GM19467 (cell line): ENCODE measurements around the gene CPA3.

Source experiments
- ATAC-seq: cut with Tn5 transposase; IDR thresholded peaks from one replicate; pipeline ENCODE4 v1.9.1; 2021; ENCODE audit warnings: mild to moderate bottlenecking, moderate library complexity; ENCODE audit not compliant: unreplicated experiment

Gene CPA3

DNA sequence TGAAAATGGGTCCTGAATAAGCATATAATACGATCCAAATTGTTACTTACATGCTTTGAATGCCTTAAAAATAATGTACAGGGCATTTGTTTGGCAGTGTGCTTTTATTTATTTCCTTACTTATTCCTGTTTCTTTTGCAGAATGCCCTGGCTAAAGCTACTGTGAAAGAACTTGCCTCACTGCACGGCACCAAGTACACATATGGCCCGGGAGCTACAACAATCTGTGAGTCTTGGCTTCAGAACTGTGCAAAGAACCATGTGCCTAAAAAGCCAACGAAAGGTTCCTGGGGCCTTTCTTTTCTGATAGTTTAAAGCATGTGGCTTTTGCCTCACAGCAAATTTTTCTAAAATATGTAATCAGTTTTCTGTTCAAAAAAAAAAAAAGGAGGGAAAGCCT is 7.8 kb upstream of the CPA3 start:
- ATAC-seq = no peak

DNA sequence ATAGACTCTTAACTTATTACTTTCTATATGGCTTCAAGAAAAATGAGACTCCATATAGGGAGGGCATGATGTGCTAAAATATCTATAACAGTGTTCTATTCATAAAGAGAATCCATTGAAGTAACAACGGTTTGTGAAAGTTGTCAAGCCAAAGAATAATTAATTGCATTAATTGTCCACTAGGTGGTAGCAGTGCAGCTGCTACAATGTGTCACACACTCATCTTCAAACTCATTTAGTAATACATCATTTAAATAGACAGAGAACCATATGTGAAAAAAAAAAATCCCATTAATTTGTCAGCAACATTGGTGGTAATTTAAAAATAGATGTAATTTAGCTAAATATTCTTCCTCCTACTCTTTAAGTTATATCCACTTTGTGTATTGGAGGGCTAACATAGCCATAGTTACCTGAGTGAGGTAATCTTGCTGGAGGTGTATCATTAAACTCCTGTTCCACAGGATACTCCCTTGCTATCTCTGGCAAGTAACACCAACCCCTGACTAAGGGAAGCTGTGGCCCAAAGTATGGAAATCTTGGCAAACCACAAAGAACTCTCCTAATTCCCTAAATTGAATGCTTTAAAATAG is 3.7 kb upstream of the CPA3 start:
- peak; percentile 76 for ATAC-seq

DNA sequence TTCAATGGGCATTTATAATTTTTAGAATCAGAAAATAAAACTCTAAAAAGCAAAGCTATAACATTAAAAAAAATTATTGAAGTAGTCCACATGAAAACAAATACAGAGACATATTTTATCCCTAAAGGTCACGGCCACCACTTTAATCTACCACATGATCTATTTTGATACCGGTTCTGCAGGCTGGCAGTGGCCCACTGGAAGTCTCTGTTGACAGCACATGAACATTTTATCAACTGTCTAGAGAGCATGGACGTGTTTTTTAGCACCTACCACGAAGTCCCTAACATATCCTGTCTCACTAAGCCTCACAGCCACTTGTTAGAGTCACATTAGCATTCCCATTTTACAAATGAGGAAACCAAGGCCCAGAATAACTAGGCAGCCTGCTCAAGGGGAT is 1.8 kb upstream of the CPA3 start:
- no peak for ATAC-seq

GRCh38 chr3:148863814-148864213 is 1.3 kb upstream of the CPA3 start:
- ATAC-seq = no peak

DNA sequence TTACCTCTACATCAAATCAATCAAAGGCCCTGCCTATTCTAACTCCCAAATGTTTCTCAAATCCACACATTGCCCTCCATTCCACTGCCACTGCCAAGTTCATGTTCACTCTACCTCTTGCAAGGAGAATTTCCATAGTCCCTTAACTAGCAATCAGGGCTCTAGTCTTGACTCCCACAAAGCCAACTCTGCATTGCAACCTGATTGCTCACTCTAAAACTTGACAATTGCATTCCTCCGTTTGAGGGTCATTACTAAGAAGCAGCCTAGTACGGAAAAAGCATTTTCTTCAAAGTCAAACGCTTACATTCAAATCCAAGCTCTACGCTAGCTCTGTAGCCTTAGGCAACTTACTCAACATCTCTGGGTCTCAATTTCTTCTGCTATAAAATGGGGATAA is 1.2 kb downstream of the CPA3 start:
- no peak for ATAC-seq

- no peak for ATAC-seq
Measured at GRCh38 chr3:148873270-148873927, 8.3 kb downstream of the CPA3 start.

DNA sequence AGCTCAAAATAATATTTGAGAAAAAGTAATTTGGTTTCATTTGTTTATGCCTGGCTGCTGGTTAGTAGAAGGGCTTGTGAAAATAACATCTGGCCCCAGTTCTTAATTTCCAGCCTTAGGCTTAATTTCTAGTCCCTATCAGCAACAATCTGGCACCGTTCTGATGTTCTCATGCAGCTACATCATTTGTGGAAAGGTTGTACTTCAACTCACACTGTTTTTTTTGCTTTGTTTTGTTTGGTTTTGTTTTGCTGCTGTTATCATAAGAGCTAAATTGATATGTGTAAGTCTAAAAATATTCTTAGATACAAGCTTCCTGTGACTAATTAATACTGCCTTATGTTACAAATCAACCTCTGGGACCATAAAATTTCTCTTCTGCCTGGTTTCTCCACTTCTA is 8.9 kb downstream of the CPA3 start:
- no peak for ATAC-seq

- no peak for ATAC-seq
Measured at GRCh38 chr3:148878095-148878494, 13.0 kb downstream of the CPA3 start.

GRCh38 chr3:148879256-148879655 is 14.2 kb downstream of the CPA3 start:
- ATAC-seq = no peak

DNA sequence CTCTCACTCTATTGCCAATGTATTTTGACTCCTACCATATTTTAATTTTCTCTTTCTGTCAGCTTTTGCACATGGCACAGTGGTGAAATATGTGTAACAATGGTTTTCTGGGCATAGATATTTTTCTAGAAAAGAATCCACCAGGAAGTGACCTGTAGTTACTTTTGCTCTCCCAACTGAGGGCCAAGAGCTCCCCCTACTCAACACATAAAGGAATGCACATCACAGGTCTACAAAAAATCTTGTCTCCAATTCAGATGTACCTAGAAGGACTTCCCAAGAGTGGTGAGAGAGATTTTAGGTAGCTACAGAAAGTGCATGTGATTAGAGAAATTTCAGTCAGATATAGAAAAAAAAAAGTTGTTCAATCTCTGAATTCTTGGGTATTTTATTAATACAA is 15.6 kb downstream of the CPA3 start:
- no peak for ATAC-seq

GRCh38 chr3:148881286-148881685 is 16.2 kb downstream of the CPA3 start:
- no peak for ATAC-seq

DNA sequence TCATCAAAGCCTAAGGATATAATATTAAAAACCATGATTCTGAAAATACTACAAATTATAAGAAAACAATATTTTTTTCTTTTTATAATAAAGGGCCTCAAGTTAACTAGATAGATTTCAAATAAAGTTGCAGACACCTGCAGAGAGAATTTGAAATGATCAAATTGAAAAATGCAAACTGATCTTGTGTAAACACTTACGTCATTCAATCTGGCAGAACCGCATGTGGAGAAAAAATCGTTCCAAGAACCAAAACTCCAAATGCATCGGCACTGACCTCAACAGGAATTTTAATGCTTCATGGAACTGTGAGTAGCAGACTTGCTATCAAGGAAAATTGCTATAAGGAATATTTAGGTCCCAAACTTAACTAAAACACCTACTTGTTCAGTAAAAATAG is 17.2 kb downstream of the CPA3 start:
- no peak for ATAC-seq

DNA sequence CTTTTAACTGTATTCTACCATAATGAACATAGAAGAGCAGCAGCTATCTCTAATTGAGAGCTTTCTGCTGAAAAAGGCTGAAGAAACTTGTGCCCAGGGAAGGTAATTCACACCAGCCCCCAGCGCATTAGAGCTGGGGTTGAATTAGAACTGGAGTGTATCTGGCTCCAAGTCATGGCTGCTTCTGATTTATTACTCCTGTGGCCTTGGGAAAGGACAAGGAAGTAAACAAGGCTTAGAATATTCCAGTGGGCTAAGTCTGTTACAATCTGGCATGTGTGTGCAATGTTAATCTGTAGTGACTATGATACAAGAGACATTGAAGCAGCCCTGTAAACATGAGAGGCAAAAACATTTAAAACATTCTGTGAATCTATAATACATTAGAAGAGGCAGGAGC is 18.1 kb downstream of the CPA3 start:
- no peak for ATAC-seq

GRCh38 chr3:148884261-148884660 is 19.2 kb downstream of the CPA3 start:
- ATAC-seq = no peak

- no peak for ATAC-seq
Measured at GRCh38 chr3:148889828-148890227, 24.7 kb downstream of the CPA3 start.

GRCh38 chr3:148896062-148896461 is 31.0 kb downstream of the CPA3 start:
- ATAC-seq = no peak

DNA sequence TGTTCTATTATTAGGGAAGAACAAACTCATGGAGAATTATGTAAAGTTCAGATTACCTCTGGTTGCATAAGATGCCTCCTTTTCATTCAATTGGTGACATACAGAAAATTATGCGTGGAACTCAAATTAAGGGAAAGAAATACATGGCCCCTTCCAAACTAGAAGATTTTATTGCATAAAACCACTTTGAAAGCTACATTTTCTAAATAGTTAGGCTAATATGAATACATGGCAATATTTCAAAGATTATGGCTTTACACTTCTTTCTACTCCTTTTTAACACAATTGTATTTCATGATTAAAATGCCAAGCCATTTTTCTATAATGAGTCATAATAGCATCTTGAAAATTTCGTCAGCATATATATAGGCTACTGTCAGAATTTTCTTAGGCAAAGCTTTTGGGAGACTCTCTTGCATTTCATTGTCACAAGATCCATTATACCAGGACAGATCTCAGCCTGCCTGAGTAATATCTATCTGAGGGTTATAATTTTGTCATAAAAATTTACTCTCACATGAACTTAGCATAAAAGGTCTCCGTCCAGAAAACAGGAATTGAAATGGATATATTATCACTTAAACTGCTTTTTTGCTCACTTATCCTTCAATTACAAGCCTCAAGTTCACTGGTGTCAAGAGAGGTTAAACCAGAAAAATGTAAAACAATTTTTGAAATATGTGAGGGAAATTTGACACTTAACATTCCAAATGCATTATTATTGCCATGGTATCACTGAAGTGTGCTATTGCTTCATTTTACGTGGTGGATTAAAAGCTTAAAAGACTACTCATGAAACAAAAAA is 37.1 kb downstream of the CPA3 start:
- ATAC-seq = no peak

GRCh38 chr3:148903022-148903442 is 37.9 kb downstream of the CPA3 start:
- ATAC-seq = no peak

DNA sequence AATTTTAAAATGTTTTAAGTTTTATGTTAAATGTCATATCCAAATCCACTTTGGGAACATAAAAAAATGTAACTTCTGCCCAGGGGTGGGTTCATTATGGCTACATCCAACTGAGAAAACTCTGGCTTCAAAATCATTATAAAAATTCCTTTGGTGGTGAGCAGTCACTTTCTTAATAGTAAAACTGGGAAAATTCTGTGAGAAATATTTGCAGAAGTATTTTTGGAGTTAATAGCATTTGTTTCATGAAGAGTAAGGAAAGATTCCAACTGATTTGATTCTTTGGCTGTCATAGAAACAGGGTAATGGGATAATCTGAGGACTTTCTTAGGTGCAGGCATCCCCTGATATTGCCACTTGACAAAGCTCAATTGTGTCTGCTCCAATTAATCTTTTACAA is 38.8 kb downstream of the CPA3 start:
- ATAC-seq = no peak

DNA sequence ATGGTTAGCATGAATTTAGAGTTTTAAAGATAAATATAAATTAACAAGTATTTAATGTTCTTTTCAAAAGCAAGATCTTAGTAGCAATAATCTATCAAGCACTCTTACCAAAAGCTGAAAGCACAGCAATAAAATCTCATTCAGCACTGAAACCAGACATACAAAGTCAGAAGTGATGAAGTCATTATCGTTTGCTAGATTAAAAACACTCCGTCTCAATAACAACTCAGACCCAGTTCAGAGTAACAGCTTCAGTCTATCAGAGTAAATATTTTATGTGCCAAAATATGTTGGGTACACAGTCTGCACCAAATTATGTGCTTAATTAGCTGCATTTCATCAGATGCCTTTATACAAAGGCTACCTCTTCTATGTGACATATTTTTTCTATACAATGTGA is 41.6 kb downstream of the CPA3 start:
- ATAC-seq = no peak

DNA sequence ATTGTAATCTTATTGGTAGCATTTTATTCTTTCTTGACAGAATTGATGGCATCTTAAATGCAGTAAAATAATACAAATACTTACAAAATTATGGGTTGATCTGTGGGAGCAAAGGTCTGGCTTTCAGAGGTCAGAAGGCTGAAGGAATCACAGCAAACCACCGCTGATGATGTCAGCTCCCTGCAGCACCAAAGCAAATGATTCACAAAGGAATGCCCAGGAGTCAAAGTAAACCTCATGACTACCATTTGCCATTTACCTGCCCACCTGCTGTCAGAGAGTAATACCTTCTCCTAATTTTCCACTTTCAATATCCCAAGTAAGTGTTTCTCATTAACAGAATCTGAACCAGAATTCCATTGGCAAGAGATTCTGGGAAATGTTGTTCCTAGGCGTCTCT is 46.1 kb downstream of the CPA3 start:
- ATAC-seq = no peak

DNA sequence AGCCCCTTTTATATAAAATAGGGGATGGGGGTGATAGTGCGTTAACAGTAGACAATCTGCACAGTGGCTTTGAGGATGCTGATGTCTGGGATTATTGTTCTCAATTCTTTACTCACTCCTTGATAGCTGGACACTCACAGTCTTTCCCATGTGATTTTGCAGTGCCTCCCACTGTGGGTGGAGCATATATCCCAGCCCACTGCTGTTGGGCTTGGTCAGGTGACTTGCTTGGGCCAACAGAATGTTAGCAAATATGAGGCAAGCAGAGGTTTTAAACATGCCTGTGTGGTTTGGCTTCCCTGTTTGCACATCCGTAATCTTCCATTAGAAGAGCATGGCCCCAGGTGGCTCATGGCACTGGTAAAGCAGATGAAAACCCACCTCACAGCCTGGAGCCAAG is 46.5 kb downstream of the CPA3 start:
- no peak for ATAC-seq
